ENCODE data around the gene CIB2. TPM values are rescaled to one million over a fixed set of nuclear protein-coding genes. Genes with fewer than 3 reads are reported as not detected.

The CIB2 gene
- total RNA-seq, 1 donor from 2014 or later = 16.4 TPM

DNA sequence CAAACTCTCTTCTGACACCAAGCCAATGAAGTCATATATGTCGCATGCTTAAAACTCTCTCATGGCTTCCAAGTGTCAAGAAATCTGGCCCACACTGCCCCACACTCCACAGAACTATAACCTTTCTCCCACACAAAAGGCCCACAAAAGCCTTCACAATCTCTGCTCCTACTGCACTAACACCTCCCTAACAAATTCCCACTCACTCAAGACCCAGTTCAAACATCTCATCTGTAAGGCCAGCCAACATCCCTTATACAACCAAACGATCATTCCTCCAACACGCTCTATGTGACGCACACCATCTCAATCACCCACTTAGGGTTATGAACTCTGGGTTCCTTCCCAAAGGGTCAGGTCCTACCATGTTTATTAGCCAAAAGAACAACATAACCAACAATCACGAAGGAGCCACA lies 67.3 kb downstream of the CIB2 start:
- H3K9me3 Mint-ChIP-seq (ENCODE audit: unreplicated experiment) = no peaks in the 10 kb centered on the region
- H3K27me3 Mint-ChIP-seq (ENCODE audit: unreplicated experiment) = no peaks in the 10 kb centered on the region
- no peak overlapping the region for H3K27ac Mint-ChIP-seq (ENCODE audit: unreplicated experiment)
- no peak for DNase-seq (ENCODE audit: low spot score)
- H3K36me3 Mint-ChIP-seq (ENCODE audit: low read depth, unreplicated experiment) = no peaks in the 10 kb centered on the region
- H3K4me3 Mint-ChIP-seq (ENCODE audit: unreplicated experiment) = no peak overlapping the region
- H3K4me1 Mint-ChIP-seq (ENCODE audit: unreplicated experiment) = peaks cover 13% of the 10 kb centered on the region
- TF ChIP-seq, protein P1, sequence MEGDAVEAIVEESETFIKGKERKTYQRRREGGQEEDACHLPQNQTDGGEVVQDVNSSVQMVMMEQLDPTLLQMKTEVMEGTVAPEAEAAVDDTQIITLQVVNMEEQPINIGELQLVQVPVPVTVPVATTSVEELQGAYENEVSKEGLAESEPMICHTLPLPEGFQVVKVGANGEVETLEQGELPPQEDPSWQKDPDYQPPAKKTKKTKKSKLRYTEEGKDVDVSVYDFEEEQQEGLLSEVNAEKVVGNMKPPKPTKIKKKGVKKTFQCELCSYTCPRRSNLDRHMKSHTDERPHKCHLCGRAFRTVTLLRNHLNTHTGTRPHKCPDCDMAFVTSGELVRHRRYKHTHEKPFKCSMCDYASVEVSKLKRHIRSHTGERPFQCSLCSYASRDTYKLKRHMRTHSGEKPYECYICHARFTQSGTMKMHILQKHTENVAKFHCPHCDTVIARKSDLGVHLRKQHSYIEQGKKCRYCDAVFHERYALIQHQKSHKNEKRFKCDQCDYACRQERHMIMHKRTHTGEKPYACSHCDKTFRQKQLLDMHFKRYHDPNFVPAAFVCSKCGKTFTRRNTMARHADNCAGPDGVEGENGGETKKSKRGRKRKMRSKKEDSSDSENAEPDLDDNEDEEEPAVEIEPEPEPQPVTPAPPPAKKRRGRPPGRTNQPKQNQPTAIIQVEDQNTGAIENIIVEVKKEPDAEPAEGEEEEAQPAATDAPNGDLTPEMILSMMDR (IDR thresholded peaks at IDR 0.05; ENCODE audit: unreplicated experiment) = no peak

DNA sequence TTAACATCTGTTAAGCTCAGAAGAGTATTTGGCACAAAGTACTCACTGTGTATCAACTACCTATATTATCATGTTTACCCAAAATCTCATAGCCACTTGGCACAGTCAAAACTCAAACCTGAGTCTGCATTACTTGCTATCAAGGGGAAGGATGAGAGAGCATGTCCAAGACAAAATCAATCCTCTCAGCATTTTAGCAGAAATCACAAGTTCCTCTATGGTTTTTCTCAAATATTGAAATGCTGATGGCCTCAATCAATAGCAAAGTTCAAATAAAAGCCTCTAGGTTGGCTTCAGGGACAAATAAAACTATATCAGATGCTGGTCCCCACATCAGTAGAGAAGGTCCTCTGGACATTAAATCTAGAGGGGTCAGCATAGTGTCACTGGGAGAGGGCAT lies 68.0 kb downstream of the CIB2 start:
- TF ChIP-seq, protein P1 (IDR thresholded peaks at IDR 0.05; ENCODE audit: unreplicated experiment) = no peak
- no peak overlapping the region for H3K4me3 Mint-ChIP-seq (ENCODE audit: unreplicated experiment)
- peaks cover 6% of the 10 kb centered on the region for H3K4me1 Mint-ChIP-seq (ENCODE audit: unreplicated experiment)
- DNase-seq (ENCODE audit: low spot score) = no peak
- H3K9me3 Mint-ChIP-seq (ENCODE audit: unreplicated experiment) = no peaks in the 10 kb centered on the region
- no peak overlapping the region for H3K27ac Mint-ChIP-seq (ENCODE audit: unreplicated experiment)
- peaks cover under 1% of the 10 kb centered on the region for H3K27me3 Mint-ChIP-seq (ENCODE audit: unreplicated experiment)
- no peaks in the 10 kb centered on the region for H3K36me3 Mint-ChIP-seq (ENCODE audit: low read depth, unreplicated experiment)

DNA sequence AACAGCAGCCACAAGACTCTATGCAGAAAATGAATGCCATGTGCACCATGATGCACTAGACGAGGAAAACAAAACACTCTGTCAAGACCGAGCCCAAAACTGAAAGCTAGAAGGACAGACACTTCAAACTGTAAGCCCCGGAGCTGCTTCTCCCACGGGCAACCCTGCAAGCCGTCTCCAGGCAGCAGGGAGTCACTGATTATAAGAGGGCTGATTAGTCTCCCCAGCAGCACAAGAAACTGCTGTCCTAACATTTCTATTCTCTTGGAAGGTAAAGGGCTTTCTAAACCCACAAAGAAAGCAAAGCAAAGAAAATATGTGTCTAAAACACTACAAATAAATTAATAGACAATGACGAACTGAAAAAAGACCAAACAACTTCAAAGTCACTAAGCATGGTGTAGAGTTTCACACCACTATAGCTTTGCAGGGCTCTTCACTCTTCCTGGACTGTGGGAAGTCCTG lies 69.2 kb downstream of the CIB2 start:
- no peak overlapping the region for H3K4me3 Mint-ChIP-seq (ENCODE audit: unreplicated experiment)
- H3K4me1 Mint-ChIP-seq (ENCODE audit: unreplicated experiment) = peaks cover 5% of the 10 kb centered on the region
- H3K27me3 Mint-ChIP-seq (ENCODE audit: unreplicated experiment) = peaks cover 3% of the 10 kb centered on the region
- TF ChIP-seq, protein P1 (IDR thresholded peaks at IDR 0.05; ENCODE audit: unreplicated experiment) = no peak
- H3K27ac Mint-ChIP-seq (ENCODE audit: unreplicated experiment) = no peak overlapping the region
- no peaks in the 10 kb centered on the region for H3K9me3 Mint-ChIP-seq (ENCODE audit: unreplicated experiment)
- DNase-seq (ENCODE audit: low spot score) = no peak
- H3K36me3 Mint-ChIP-seq (ENCODE audit: low read depth, unreplicated experiment) = no peaks in the 10 kb centered on the region

DNA sequence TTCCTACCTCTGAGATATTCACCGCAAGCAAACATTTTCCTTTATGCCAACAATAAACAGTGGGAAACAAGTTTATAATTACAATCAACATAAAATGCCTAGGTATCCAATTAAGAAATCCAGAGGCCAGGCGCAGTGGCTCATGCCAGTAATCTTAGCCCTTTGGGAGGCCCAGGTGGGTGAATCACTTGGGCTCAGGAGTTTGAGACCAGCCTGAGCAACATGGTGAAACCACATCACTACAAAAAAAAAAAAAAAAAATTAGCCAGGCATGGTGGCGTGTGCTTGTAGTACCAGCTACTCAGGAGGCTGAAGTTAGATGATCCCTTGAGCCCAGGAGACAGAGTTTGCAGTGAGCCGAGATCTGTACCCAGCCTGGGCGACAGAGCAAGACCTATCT lies 71.0 kb downstream of the CIB2 start:
- Mint-ChIP-seq H3K27me3 (ENCODE audit: unreplicated experiment) (peaks cover 4% of the 10 kb centered on the region), H3K9me3 (ENCODE audit: unreplicated experiment) (no peaks in the 10 kb centered on the region), H3K4me1 (ENCODE audit: unreplicated experiment) (peaks cover 14% of the 10 kb centered on the region), H3K27ac (ENCODE audit: unreplicated experiment) (no peak overlapping the region), H3K36me3 (ENCODE audit: low read depth, unreplicated experiment) (no peaks in the 10 kb centered on the region), H3K4me3 (ENCODE audit: unreplicated experiment) (no peak overlapping the region)
- DNase-seq (ENCODE audit: low spot score) = no peak
- TF ChIP-seq, protein P1 (IDR thresholded peaks at IDR 0.05; ENCODE audit: unreplicated experiment) = no peak

DNA sequence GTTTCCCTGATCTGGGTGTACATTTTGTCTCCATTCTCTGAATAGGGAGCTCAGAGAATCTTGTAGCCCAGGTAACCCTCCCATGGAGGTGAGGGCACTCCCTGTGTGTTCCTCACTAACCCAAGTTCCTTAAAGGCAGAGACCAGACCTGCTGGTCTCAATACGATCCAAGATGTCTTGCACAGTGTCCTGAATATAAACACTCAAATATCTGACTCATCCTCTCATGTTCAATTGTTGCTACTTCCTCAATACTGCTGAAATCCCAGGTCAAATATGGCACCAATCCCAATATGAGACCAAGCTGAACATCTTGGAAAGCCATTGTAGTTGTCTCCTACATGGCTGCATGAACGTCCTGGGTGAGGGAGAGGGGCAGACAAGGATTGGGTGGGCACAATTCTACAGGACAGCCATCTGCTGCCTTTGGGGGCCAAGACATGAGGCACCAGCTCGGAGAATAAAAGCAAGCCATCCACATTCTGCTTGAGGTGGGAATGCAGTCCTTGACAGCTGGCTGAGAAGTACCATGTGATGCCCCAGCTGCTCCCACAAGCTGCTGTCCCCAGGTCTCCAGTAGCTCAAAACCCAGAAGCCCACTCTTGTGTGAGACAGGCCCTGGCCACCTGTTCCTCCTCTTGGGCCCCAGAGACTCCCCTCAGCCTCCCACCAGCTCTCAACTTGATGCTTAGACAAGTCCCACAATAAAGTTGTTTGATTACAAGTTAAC lies 72.0 kb downstream of the CIB2 start:
- peaks cover 14% of the 10 kb centered on the region for H3K4me1 Mint-ChIP-seq (ENCODE audit: unreplicated experiment)
- H3K27ac Mint-ChIP-seq (ENCODE audit: unreplicated experiment) = no peak overlapping the region
- no peak for DNase-seq (ENCODE audit: low spot score)

More for the DNA sequence above, 72.0 kb downstream of the CIB2 start:
- Mint-ChIP-seq H3K4me3 (ENCODE audit: unreplicated experiment) (no peak overlapping the region), H3K36me3 (ENCODE audit: low read depth, unreplicated experiment) (no peaks in the 10 kb centered on the region), H3K9me3 (ENCODE audit: unreplicated experiment) (no peaks in the 10 kb centered on the region), H3K27me3 (ENCODE audit: unreplicated experiment) (peaks cover 4% of the 10 kb centered on the region)
- TF ChIP-seq, protein P1 (IDR thresholded peaks at IDR 0.05; ENCODE audit: unreplicated experiment) = no peak
